HG03066 (cell line): Measurements from ENCODE around the gene CD207.
"Not testable (repeated sequence)": the region's sequence is repeated elsewhere in the genome, so short reads cannot be mapped to it uniquely, and the experiment has no call there.

Source experiments
- ATAC-seq: cut with Tn5 transposase; IDR thresholded peaks from one replicate; pipeline ENCODE4 v1.9.1; 2021; ENCODE audit warnings: low read depth; ENCODE audit not compliant: unreplicated experiment

CD207 gene

GRCh38 chr2:70835643-70836042 lies at the start of gene CD207:
Gene CD207 (minus strand): TSS chr2:70835816. CDS start chr2:70835776, 40 bp downstream.
- no peak for ATAC-seq

- not testable (repeated sequence) for ATAC-seq
Observed at GRCh38 chr2:70878543-70878942, 42.9 kb upstream of the CD207 start.

- ATAC-seq: not testable (repeated sequence)
Observed at GRCh38 chr2:70876138-70876537, 40.5 kb upstream of the CD207 start.

DNA sequence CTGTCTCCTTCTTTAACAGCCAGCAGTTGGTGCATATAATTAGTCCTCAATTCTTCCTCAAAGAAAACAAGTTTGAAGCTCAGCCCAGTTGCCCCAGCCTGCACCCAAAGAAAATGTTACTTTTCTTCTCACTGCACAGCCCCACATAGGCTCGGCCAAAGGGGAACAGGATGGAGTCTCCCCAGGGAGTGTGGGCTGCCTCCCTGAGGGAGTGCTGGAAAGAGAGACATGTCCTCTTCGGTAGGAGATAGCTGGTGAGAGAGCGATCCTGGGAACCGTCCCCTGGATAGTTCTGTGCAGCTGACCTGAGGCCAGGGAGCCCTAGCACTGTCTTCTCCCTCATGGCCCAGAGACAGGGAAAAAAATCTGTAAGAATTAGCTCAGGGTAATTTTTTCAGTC lies 37.9 kb upstream of the CD207 start:
- ATAC-seq: no peak

DNA sequence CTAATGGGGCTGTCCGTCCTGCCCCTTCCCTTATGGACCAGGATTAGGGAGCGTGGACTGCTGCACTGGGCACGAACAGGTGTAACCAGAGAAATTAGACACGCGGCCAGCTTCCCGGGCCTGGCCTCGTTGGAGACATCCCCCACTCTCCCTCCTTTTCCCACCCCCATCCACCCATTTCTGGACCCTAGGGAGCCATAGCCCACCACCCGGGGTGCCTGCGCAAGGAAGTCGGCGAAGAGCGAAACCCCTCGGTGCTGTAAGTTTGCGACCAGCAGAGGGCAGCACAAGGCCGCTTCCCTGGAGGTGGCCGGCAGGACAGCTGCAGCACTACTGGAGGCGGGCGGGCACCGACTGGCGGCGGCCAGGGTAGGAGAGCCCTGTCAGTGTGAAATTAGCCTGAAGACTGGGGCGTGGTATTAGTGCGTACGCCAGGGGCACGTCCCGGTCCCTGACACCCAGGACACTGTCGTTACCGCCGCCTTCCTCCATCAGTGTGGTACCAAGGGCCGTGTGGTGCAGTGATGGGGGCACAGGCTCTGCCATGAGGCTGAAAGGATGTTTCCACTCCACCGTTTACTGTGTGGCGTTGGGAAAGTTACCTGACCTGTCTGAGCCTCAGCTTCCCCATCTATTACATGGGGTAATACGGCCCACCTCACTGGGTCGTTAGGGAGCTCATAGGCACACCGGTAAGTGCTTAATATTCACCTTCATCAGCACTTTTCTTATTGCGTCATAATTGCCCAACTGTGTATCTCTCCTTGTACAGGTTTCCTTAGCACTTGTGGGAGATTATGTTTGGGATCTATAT lies 36.0 kb upstream of the CD207 start:
- ATAC-seq: no peak

DNA sequence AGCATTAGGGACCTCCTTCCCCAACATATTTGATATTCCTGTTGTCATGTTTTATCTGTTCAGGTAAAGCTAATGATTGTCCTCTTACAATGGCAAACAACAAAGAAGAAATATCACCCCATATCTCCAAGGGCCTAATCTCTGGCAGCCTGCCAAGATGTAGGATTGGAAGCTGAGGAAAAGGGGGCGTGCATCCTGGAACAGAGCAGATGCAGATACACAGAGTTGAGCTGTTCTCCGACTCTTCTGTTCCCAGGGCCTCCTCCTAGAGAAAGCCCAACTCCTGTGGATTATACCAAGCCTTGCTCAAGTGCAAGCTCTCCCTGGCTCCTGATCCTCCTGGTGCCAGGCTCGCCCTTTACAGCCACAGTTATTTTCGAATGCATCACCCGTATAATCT lies 35.2 kb upstream of the CD207 start:
- no peak for ATAC-seq

- no peak for ATAC-seq
Observed at GRCh38 chr2:70868970-70869369, 33.4 kb upstream of the CD207 start.

DNA sequence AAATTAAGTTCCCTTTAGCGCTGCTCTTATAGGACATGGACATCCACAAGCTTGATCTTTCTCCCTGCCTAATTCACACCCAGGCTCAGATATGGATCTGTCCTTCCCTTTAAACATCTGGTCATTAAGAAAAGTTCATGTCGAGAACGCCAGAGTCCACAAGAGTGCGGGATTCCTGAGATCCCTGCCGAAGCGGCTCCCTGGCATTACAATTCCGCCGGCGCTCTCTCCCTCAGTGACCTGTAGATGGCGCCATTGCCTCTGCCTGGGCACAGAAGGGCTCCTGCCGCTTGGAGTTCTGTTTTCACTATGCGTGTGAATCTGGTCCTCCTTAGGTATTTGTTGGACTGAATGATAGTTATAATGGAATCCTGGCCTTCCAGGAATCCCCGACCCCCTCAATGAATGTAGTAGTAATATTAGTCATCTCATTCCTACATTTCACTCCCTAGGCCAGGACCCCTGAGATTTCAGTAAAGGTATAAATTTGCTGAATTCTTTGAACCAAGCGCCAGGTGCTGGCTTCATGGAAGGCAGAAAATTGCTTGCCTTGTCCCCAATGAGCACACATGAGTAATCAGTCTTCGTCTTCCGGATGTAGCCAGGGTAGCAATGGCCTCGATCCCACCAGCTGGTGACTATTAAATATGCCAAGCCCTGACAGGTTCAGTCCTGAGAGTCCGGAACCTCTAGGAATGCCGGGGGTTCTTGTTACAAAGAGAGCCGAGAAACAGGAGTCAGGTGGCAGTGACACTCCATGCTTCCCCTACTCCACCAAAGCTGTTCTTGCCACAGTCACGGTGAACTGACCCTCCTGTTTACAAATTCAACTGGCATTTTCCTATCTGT lies 26.4 kb upstream of the CD207 start:
- ATAC-seq: no peak

DNA sequence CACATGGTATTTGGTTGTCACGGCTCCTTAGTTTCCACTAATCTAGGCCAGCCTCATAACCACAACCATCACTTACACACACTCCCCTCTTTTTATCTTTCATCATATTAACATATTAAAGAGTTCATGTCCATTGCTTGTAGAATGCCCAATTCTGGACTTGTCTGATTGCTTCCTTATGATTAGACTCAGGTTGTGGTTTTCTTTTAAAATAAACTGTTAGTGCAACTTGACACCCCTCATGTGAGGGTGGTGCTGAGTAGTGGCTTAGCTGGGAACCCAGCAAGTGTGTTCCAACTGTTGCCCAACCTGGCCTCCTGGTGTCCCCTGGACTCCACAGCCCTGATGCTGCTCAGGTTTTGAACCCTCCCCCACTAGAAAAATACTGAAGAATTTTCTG lies 20.1 kb upstream of the CD207 start:
- no peak for ATAC-seq

DNA sequence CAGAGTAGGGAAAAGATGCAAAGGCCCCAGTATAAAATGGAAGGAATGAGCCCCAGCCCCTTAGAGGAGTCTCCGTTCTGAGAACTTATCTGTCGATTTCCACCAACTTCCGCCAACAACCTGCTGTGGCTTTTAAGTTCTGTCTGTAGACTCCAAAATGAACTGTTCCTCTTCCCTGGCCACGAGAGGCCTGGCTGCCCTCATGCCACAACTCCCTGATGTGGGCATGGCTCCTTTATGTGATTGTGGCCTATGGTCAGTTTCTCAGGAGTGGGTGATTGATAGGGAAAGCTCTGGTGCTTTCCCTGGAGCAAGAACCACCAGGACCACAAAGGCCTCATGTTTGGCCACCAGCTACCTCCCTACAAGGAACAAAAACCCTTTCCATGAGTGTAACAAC lies 18.8 kb upstream of the CD207 start:
- ATAC-seq: no peak

- ATAC-seq: no peak
Observed at GRCh38 chr2:70852824-70853223, 17.2 kb upstream of the CD207 start.

DNA sequence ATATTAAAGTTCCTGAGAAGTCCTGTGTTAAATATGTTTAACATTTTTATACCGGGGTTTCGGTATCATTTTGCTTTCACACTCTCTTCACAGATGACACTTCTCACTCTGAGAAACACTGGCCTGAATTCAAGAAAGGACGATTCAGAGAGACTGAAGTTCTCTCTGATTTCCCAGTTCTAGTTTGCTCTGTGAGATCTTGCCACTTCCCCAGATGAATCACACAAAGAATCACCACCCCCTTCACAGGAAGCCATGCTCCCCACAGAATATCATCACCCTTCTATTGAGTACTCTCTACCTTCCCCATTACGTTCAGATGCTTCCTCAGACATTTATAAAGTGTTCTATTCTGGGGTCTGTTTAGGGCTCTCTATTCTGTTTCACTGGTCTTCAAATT lies 16.1 kb upstream of the CD207 start:
- ATAC-seq: peak; percentile 84

GRCh38 chr2:70850925-70851324 lies 15.3 kb upstream of the CD207 start:
- no peak for ATAC-seq

DNA sequence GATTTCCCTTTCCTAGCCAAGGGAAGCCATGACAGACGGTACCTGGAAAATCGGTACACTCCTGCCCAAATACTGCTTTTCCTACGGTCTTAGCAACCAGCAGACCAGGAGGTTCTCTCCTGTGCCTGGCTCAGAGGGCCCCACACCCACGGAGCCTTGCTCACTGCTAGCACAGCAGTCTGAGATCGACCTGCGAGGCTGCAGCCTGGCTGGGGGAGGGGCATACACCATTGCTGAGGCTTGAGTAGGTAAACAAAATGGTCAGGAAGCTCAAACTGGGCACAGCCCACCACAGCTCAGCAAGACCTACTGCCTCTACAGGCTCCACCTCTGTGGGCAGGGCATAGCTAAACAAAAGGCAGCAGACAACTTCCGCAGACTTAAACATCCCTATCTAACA lies 6.8 kb upstream of the CD207 start:
- no peak for ATAC-seq

- no peak for ATAC-seq
Observed at GRCh38 chr2:70837980-70838925, 2.6 kb upstream of the CD207 start.

GRCh38 chr2:70834881-70835280 lies 735 bp downstream of the CD207 start:
- ATAC-seq: no peak

- ATAC-seq: no peak
Observed at GRCh38 chr2:70834106-70834505, 1.5 kb downstream of the CD207 start.

DNA sequence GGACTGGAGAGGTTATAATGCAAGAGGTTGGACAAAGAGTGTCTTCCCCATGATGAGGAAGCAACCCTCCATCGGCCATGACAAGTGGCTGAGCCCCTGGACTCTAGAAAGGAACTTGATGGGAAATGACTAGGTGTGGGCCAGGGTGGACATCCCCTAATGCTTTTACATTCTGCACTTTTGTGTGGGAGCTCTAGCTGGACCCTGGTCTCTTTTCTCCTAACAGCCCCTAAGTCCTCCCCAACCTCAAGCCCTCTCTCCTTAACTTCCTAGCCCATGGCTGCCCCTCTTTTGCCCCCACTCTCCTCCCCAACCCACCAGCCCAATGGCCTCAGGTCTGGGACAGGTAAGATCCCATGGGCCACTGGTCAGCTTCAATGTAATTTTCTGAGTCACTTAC lies 2.4 kb downstream of the CD207 start:
- no peak for ATAC-seq

GRCh38 chr2:70832386-70832785 lies 3.2 kb downstream of the CD207 start:
- ATAC-seq: no peak

DNA sequence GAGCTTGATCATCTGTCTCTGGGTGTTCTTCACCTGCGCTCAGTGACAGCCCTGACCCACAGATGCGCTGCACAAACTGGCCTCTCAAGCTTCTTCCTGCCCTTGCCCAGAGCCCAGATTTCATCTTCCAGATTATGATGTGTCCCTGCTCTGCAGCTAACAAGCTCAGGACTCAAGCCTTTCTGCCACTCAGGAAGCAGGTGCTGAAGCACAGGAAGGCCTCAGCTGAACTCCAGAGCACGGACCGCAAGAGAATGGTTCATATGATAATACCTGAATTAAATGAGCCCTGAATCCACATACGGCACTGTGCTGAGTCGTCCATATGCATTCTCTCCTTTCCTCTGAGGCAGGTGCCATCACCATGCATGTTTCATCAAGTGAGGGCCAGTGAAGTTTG lies 3.8 kb downstream of the CD207 start:
- no peak for ATAC-seq

DNA sequence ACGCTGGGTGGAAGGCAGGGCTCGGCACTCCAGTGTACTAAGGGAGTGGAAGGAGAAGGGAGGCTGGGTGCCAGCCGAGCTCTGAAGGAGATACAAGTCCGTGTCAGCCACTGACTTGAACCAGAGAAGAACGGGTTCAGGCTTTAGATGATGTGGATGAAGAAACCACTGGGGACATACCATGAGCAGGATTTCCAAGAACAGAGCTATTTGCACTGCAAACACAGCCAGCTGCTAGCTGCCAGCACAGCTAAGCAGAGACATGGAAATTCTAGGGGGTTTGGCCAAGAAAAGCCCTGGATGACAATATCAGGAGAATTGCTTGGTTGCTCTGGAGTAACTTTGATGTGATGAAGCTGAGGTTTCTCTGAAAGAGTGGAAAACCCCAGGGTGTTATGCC lies 5.2 kb downstream of the CD207 start:
- no peak for ATAC-seq
